Mesothelial cell of epicardium (in vitro differentiated cells): ENCODE measurements around the gene FRMD4A. TPM values are rescaled to one million over a fixed set of nuclear protein-coding genes. Genes with fewer than 3 reads are reported as not detected.
A peak's percentile ranks its signal among the peaks of the same experiment; 100 is the strongest.

Experiments
- DNase-seq, 2 experiments: peaks; one replicate each; pipeline ENCODE4 v3.0.0; 2021; ENCODE audit warnings: low spot score in 2 of 2; ENCODE audit not compliant: unreplicated experiment in 2 of 2
- H3K27ac Mint-ChIP-seq: 2 replicates; pipeline ENCODE4 v1.8.0; 2021; ENCODE audit warnings: mixed read lengths
- H3K27me3 Mint-ChIP-seq: 2 replicates; pipeline ENCODE4 v1.8.0; 2021; ENCODE audit warnings: low read depth, mixed read lengths
- H3K36me3 Mint-ChIP-seq: 2 replicates; pipeline ENCODE4 v1.8.0; 2021; ENCODE audit warnings: mixed read lengths
- H3K4me1 Mint-ChIP-seq: 2 replicates; pipeline ENCODE4 v1.8.0; 2021; ENCODE audit warnings: mixed read lengths
- H3K4me3 Mint-ChIP-seq: 2 replicates; pipeline ENCODE4 v1.8.0; 2021; ENCODE audit warnings: mild to moderate bottlenecking, moderate library complexity, mixed read lengths
- H3K9me3 Mint-ChIP-seq: 2 replicates; pipeline ENCODE4 v1.8.0; 2021; ENCODE audit warnings: mixed read lengths
- total RNA-seq: library from RNA; stranded (reverse); gene quantifications from 3 replicates; pipeline ENCODE4 v1.2.1, GENCODE V29; 2021
- TF ChIP-seq, protein P1 (sequence below): fragments of 200-600 bp; sonication (generic); IDR thresholded peaks from one replicate; pipeline ENCODE4 v1.5.0; 2021; ENCODE audit warnings: antibody characterized with exemption; ENCODE audit not compliant: unreplicated experiment

FRMD4A gene
- total RNA-seq, 1 donor from 2014 or later, result 45.0 TPM

GRCh38 chr10:14016011-14016536 is 314.6 kb downstream of the FRMD4A start:
- peaks cover 7% of the 10 kb centered on the region for H3K27me3 Mint-ChIP-seq
- peaks cover 8% of the 10 kb centered on the region for H3K9me3 Mint-ChIP-seq
- TF ChIP-seq, protein P1, sequence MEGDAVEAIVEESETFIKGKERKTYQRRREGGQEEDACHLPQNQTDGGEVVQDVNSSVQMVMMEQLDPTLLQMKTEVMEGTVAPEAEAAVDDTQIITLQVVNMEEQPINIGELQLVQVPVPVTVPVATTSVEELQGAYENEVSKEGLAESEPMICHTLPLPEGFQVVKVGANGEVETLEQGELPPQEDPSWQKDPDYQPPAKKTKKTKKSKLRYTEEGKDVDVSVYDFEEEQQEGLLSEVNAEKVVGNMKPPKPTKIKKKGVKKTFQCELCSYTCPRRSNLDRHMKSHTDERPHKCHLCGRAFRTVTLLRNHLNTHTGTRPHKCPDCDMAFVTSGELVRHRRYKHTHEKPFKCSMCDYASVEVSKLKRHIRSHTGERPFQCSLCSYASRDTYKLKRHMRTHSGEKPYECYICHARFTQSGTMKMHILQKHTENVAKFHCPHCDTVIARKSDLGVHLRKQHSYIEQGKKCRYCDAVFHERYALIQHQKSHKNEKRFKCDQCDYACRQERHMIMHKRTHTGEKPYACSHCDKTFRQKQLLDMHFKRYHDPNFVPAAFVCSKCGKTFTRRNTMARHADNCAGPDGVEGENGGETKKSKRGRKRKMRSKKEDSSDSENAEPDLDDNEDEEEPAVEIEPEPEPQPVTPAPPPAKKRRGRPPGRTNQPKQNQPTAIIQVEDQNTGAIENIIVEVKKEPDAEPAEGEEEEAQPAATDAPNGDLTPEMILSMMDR, result no peak
- DNase-seq, result no peak
- H3K27ac Mint-ChIP-seq, result peak overlapping the region; percentile 41
- no peak overlapping the region for H3K4me3 Mint-ChIP-seq
- peaks cover 3% of the 10 kb centered on the region for H3K36me3 Mint-ChIP-seq
- H3K4me1 Mint-ChIP-seq, result peaks cover 44% of the 10 kb centered on the region

DNA sequence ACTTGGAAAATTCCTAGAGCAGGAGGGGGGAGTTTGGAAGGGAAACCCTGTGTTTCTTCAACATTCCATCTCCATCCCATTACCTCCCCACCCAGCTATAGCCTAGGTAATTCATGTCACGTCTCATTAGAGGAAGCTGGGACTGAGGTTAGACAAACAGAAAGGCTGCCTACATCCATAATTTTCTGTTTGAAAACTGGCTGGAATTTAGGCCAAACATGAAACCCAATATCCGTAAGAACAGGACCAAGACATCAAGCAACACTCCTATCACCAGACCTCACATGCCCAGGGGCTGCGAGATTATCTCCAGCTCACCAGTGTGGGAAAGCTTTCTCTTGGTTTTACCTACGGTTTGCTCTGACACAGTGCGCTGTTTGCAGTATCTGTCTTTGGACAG is 316.3 kb downstream of the FRMD4A start:
- Mint-ChIP-seq H3K9me3 (peaks cover 8% of the 10 kb centered on the region), H3K4me1 (peaks cover 57% of the 10 kb centered on the region), H3K4me3 (no peak overlapping the region), H3K27me3 (peaks cover 3% of the 10 kb centered on the region), H3K36me3 (peaks cover 3% of the 10 kb centered on the region), H3K27ac (peak overlapping the region; percentile 65)
- TF ChIP-seq, protein P1, result no peak
- DNase-seq, result no peak

- Mint-ChIP-seq H3K27ac (peak overlapping the region; percentile 23), H3K4me1 (peaks cover 59% of the 10 kb centered on the region), H3K27me3 (peaks cover 5% of the 10 kb centered on the region), H3K36me3 (no peaks in the 10 kb centered on the region), H3K4me3 (no peak overlapping the region), H3K9me3 (no peaks in the 10 kb centered on the region)
- TF ChIP-seq, protein P1, result no peak
- no peak for DNase-seq
Measured at GRCh38 chr10:14010769-14011574, 319.8 kb downstream of the FRMD4A start.

- DNase-seq, result no peak
- Mint-ChIP-seq H3K4me1 (peaks cover 52% of the 10 kb centered on the region), H3K4me3 (peak overlapping the region; percentile 54), H3K9me3 (no peaks in the 10 kb centered on the region), H3K27ac (peak overlapping the region; percentile 97), H3K36me3 (no peaks in the 10 kb centered on the region), H3K27me3 (peaks cover 5% of the 10 kb centered on the region)
- TF ChIP-seq, protein P1, result no peak
Measured at GRCh38 chr10:14010101-14010558, 320.6 kb downstream of the FRMD4A start.

- peak overlapping the region; percentile 97 for H3K27ac Mint-ChIP-seq
- peaks cover 51% of the 10 kb centered on the region for H3K4me1 Mint-ChIP-seq
- no peak for DNase-seq
- TF ChIP-seq, protein P1, result no peak
- peaks cover 5% of the 10 kb centered on the region for H3K27me3 Mint-ChIP-seq
- H3K9me3 Mint-ChIP-seq, result no peaks in the 10 kb centered on the region
- no peaks in the 10 kb centered on the region for H3K36me3 Mint-ChIP-seq
- H3K4me3 Mint-ChIP-seq, result peak overlapping the region; percentile 54
Measured at GRCh38 chr10:14009371-14010100, 321.2 kb downstream of the FRMD4A start.
